Liver (tissue), 9 donors: ENCODE measurements around the gene OR6X1. TPM values are rescaled to one million over a fixed set of nuclear protein-coding genes. Genes with fewer than 3 reads are reported as not detected.

Experiments
- DNase-seq: peaks from one replicate; pipeline ENCODE4 v3.0.0-alpha.2; 2017; ENCODE audit warnings: low spot score
- H3K27ac ChIP-seq, 2 donors: one replicate each; pipeline ENCODE4 v1.7.0; 2013; ENCODE audit warnings: inconsistent platforms in 2 of 2, low read length in 2 of 2, control low read depth in 1 of 2, low read depth in 1 of 2, mild to moderate bottlenecking in 1 of 2
- H3K27me3 ChIP-seq, 4 donors: one replicate each; pipeline versions ENCODE4 v1.6.1 to v1.7.0; 2013; ENCODE audit warnings: low read length in 3 of 4, inconsistent platforms in 1 of 4, mild to moderate bottlenecking in 1 of 4, moderate library complexity in 1 of 4; ENCODE audit not compliant: control insufficient read depth in 4 of 4, insufficient read depth in 4 of 4
- H3K36me3 ChIP-seq, 4 donors: one replicate each; pipeline versions ENCODE4 v1.6.1 to v1.7.0; 2013; ENCODE audit warnings: low read length in 3 of 4, mild to moderate bottlenecking in 3 of 4, low read depth in 1 of 4, moderate library complexity in 1 of 4; ENCODE audit not compliant: control insufficient read depth in 4 of 4, insufficient read depth in 3 of 4
- H3K4me1 ChIP-seq, 4 donors: one replicate each; pipeline versions ENCODE4 v1.6.1 to v1.7.0; 2013; ENCODE audit warnings: low read length in 3 of 4, mild to moderate bottlenecking in 3 of 4, moderate library complexity in 1 of 4; ENCODE audit not compliant: control insufficient read depth in 4 of 4, insufficient read depth in 4 of 4
- H3K4me3 ChIP-seq, 3 donors: one replicate each; pipeline versions ENCODE4 v1.6.1 to v1.7.0; 2013; ENCODE audit warnings: low read length in 3 of 3, control low read depth in 1 of 3, low read depth in 1 of 3, mild to moderate bottlenecking in 1 of 3
- H3K9ac ChIP-seq, 2 donors: one replicate each; pipeline ENCODE4 v1.7.0; 2013; ENCODE audit warnings: low read length in 2 of 2, mild to moderate bottlenecking in 2 of 2, moderate library complexity in 2 of 2, control low read depth in 1 of 2, low read depth in 1 of 2
- H3K9me3 ChIP-seq, 4 donors: one replicate each; pipeline versions ENCODE4 v1.6.1 to v1.7.0; 2013; ENCODE audit warnings: low read length in 3 of 4; ENCODE audit not compliant: control insufficient read depth in 4 of 4
- CTCF ChIP-seq: fragments of 150-350 bp; IDR thresholded peaks from 2 replicates; pipeline ENCODE4 v1.5.1; 2017; ENCODE audit warnings: improper control_type of control experiment, low read depth, low read length; ENCODE audit not compliant: missing input control
- EGR1 ChIP-seq, 2 donors: IDR thresholded peaks; 2 replicates each; pipeline ENCODE4 v1.6.1; 2016 to 2018; ENCODE audit warnings: antibody characterized with exemption in 2 of 2, low read depth in 2 of 2
- FOXA2 ChIP-seq: IDR thresholded peaks from 2 replicates; pipeline ENCODE4 v1.6.1; 2016; ENCODE audit warnings: antibody characterized with exemption
- GABPA ChIP-seq, 2 donors: IDR thresholded peaks in 1 of 2; conservative IDR thresholded peaks in 1 of 2; 2 replicates each; pipeline ENCODE4 v1.6.1; 2016; ENCODE audit warnings: antibody characterized with exemption in 2 of 2, mild to moderate bottlenecking in 1 of 2, moderate library complexity in 1 of 2
- HNF4A ChIP-seq, 2 donors: conservative IDR thresholded peaks; 2 replicates each; pipeline ENCODE4 v1.6.1; 2016; ENCODE audit warnings: antibody characterized with exemption in 2 of 2, mild to moderate bottlenecking in 2 of 2
- HNF4G ChIP-seq: IDR thresholded peaks from 2 replicates; pipeline ENCODE4 v1.6.1; 2016; ENCODE audit warnings: antibody characterized with exemption
- JUND ChIP-seq, 2 donors: IDR thresholded peaks; 2 replicates each; pipeline ENCODE4 v1.6.1; 2016; ENCODE audit warnings: antibody characterized with exemption in 2 of 2
- RAD21 ChIP-seq, 2 donors: IDR thresholded peaks; 2 replicates each; pipeline ENCODE4 v1.6.1; 2016; ENCODE audit warnings: antibody characterized with exemption in 2 of 2, mild to moderate bottlenecking in 2 of 2
- REST ChIP-seq: IDR thresholded peaks from 2 replicates; pipeline ENCODE4 v1.6.1; 2016; ENCODE audit warnings: antibody characterized with exemption, mild to moderate bottlenecking
- RXRA ChIP-seq, 2 donors: IDR thresholded peaks; 2 replicates each; pipeline ENCODE4 v1.6.1; 2017 to 2018; ENCODE audit warnings: antibody characterized with exemption in 2 of 2, mild to moderate bottlenecking in 1 of 2
- SP1 ChIP-seq: IDR thresholded peaks from 2 replicates; pipeline ENCODE4 v1.6.1; 2018; ENCODE audit warnings: antibody characterized with exemption, mild to moderate bottlenecking
- TAF1 ChIP-seq: conservative IDR thresholded peaks from 2 replicates; pipeline ENCODE4 v1.6.1; 2016; ENCODE audit warnings: antibody characterized with exemption, mild to moderate bottlenecking
- YY1 ChIP-seq: IDR thresholded peaks from 2 replicates; pipeline ENCODE4 v1.6.1; 2016; ENCODE audit warnings: antibody characterized with exemption, mild to moderate bottlenecking
- ZBTB33 ChIP-seq: IDR thresholded peaks from 2 replicates; pipeline ENCODE4 v1.6.1; 2016; ENCODE audit warnings: antibody characterized with exemption
- WGBS: extraction: QIAGEN DNeasy Blood & Tissue Kit; methylation state at CpG from one replicate; pipeline ENCODE4 v1.1.7; 2013; 5-methylcytosine and 5-hydroxymethylcytosine counted together
- polyA plus RNA-seq, 2 donors: library from polyadenylated mRNA; stranded (reverse) in 1 of 2; unstranded in 1 of 2; fragments of 200-250 nt in 1 of 2; fragments of >200 nt in 1 of 2; fragmentation: Nextera tagmentation in 1 of 2; extraction: Ambion mirVana in 1 of 2; gene quantifications; one replicate each; pipeline versions ENCODE4 v1.2.1 to v1.2.3, GENCODE V29; 2013 to 2015
- total RNA-seq, 2 donors: library from RNA; depleted of rRNA; stranded (reverse); fragments of >200 nt; gene quantifications; one replicate each; pipeline ENCODE4 v1.2.3, GENCODE V29; 2014
- TF ChIP-seq, protein P1 (sequence below): IDR thresholded peaks from 2 replicates; pipeline ENCODE4 v1.6.1; 2016; ENCODE audit warnings: antibody characterized with exemption
- TF ChIP-seq, protein P2 (sequence below): IDR thresholded peaks from 2 replicates; pipeline ENCODE4 v1.6.1; 2016; ENCODE audit warnings: antibody characterized with exemption
- donor health status: healthy.
- donor health status: healthy.
- donor health status: healthy.
- donor health status: healthy.
- donor health status: healthy.

The OR6X1 gene
- total and polyA plus RNA-seq, 4 donors: not detected

- H3K36me3 ChIP-seq: no peaks in the 10 kb centered on the region
- H3K4me3 ChIP-seq: no peak overlapping the region
- TF ChIP-seq SP1 (no peak), TAF1 (no peak), RXRA (IDR thresholded peaks at IDR 0.05) (no peak), HNF4G (no peak), GABPA (IDR thresholded peaks at IDR 0.05 in 1 of 2, conservative IDR thresholded peaks at IDR 0.05 in 1 of 2) (no peak), CTCF (no peak), YY1 (no peak), FOXA2 (no peak)
- TF ChIP-seq, protein P1, sequence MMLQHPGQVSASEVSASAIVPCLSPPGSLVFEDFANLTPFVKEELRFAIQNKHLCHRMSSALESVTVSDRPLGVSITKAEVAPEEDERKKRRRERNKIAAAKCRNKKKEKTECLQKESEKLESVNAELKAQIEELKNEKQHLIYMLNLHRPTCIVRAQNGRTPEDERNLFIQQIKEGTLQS: no peak
- no peaks in the 10 kb centered on the region for H3K4me1 ChIP-seq
- peaks cover 0 to 2% (median 0%) of the 10 kb centered on the region in 4 donors for H3K27me3 ChIP-seq
- H3K27ac ChIP-seq: no peak overlapping the region
- no peak for DNase-seq
- H3K9me3 ChIP-seq: no peaks in the 10 kb centered on the region
- 98% methylated on average over 1 of the region's 1 CpG for WGBS
- no peak overlapping the region for H3K9ac ChIP-seq
These were observed 24.2 kb upstream of the OR6X1 start for GRCh38 chr11:123778511-123778910.

DNA sequence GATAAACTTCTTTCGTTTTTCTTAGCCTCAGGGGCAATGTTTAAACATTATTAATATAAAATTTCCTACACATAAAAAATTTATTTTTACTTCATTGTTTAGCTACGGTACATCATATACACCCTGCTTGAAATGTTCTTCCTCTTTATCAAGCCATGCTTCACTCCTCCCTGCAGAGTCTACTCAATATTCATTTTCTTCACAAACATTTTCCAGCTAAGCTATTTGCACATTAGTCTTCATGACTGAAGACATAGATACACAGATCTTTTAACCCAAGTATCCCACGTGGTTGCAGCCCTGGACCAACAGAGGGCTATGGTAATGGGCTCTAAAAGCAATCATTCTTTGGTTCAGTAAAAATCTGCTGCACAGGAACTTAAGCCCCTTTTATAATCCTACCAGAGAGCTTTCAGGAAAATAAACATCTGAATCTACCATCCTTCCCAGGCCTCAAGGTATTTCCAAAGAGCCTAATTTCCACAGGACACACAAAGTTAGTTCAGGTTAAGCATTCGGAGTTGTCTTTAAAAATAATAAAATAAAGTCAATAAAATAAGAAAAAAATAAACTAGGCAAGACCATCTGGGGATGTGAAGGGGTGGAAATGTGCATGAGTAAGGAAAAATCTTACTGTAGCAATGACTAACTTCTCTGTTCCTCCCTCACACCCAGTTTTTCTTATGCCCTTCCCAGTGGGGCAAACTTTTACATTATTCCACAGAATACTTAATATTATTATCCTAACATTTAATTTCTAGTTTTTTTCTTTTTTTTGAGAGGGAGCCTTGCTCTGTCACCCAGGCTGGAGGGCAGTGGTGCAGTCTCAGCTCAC is 21.6 kb upstream of the OR6X1 start:
- no peak for TF ChIP-seq SP1
- TF ChIP-seq, protein P2, sequence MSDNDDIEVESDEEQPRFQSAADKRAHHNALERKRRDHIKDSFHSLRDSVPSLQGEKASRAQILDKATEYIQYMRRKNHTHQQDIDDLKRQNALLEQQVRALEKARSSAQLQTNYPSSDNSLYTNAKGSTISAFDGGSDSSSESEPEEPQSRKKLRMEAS: no peak
- no peak for TF ChIP-seq TAF1
- TF ChIP-seq ZBTB33: no peak
- no peak for TF ChIP-seq HNF4A (conservative IDR thresholded peaks at IDR 0.05)
- no peak for TF ChIP-seq JUND (IDR thresholded peaks at IDR 0.05)
- TF ChIP-seq YY1: no peak
- no peak for TF ChIP-seq HNF4G
- no peak for TF ChIP-seq RAD21 (IDR thresholded peaks at IDR 0.05)
- no peak for TF ChIP-seq REST
- no peak for TF ChIP-seq EGR1 (IDR thresholded peaks at IDR 0.05; ENCODE audit: low read depth in 2 of 2)
- no peak for TF ChIP-seq CTCF
- 49% methylated on average over 4 of the region's 4 CpGs for WGBS

More for the DNA sequence above, 21.6 kb upstream of the OR6X1 start:
- Histone ChIP-seq H3K27ac (no peak overlapping the region), H3K4me3 (no peak overlapping the region), H3K9ac (no peak overlapping the region), H3K27me3 (peaks cover 0 to 2% (median 0%) of the 10 kb centered on the region in 4 donors), H3K4me1 (no peaks in the 10 kb centered on the region), H3K36me3 (no peaks in the 10 kb centered on the region), H3K9me3 (no peaks in the 10 kb centered on the region)
- DNase-seq: no peak
